ENCODE data around the gene COPG1. TPM values are rescaled to one million over a fixed set of nuclear protein-coding genes. Genes with fewer than 3 reads are reported as not detected.

The COPG1 gene
- total and polyA plus RNA-seq, 2 donors (not counting 1 experiment from before 2014, with no cell fraction given), result 48.9 to 85.9 TPM

DNA sequence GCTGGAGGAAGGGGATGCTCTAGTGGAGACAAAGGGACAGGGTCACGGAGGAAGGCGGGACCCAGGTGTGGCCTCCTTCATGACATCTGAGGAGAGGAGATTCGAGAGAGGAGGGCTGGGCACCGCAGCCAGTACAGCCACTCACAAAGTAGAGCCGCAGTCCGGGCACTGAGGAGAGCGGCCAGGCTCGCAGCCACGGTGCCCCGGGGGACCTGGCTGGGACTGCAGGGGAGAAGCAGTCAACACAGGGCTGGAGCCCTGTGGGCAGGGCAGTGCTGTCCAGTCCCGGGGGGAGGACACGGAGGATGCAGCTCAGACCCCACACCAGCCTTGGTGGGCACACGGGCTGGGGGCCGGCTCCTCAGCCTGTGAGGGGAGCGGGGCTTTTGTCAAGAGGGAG, 69.5 kb downstream of the COPG1 start:
- H3K27me3 Mint-ChIP-seq, result peaks cover 18% of the 10 kb centered on the region
- WGBS (ENCODE audit: insufficient coverage), result 57% methylated on average over 15 of the region's 15 CpGs
- no peak for TF ChIP-seq CTCF (IDR thresholded peaks at IDR 0.05)
- Histone ChIP-seq H4K20me1 (ENCODE audit: control insufficient read depth, insufficient read depth, low read length, poor library complexity, severe bottlenecking) (peaks cover 14% of the 10 kb centered on the region), H3K9ac (ENCODE audit: low read length) (no peak overlapping the region), H3K27ac (ENCODE audit: low read length in 2 of 2) (no peak overlapping the region), H3K4me3 (ENCODE audit: control extremely low read depth in 1 of 5, extremely low read depth in 1 of 5, insufficient read depth in 1 of 5, low read depth in 2 of 5, low read length in 4 of 5) (no peak overlapping the region), H3K27me3 (replicated peaks in 1 of 4; ENCODE audit: control extremely low read depth in 1 of 4, control insufficient read depth in 3 of 4, insufficient read depth in 4 of 4, low read length in 3 of 4) (peaks cover 0 to 30% (median 15%) of the 10 kb centered on the region in 4 experiments), H3K4me2 (replicated peaks; ENCODE audit: low read depth, low read length, poor library complexity, severe bottlenecking) (no peak overlapping the region), H3K79me2 (ENCODE audit: control insufficient read depth, insufficient read depth, low read length) (peaks cover 4% of the 10 kb centered on the region), H3K9me3 (ENCODE audit: control extremely low read depth in 1 of 3, control insufficient read depth in 2 of 3, insufficient read depth in 1 of 3, low read length in 2 of 3) (no peaks in the 10 kb centered on the region), H3K36me3 (replicated peaks in 1 of 2; ENCODE audit: control extremely low read depth in 1 of 2, control insufficient read depth in 1 of 2, extremely low read depth in 1 of 2, insufficient read depth in 2 of 2, low read length in 1 of 2) (no peaks in the 10 kb centered on the region), H2AFZ (ENCODE audit: insufficient read depth, low read depth, low read length, poor library complexity, severe bottlenecking) (no peak overlapping the region), H3K4me1 (ENCODE audit: control insufficient read depth in 2 of 2, insufficient read depth in 2 of 2, low read length in 2 of 2) (peaks cover 25 to 34% of the 10 kb centered on the region in 2 donors)
- no peak for DNase-seq
- H3K27ac Mint-ChIP-seq, result no peak overlapping the region
- CTCF ChIA-PET, result interaction anchor here (4.2 kb wide), 1 partner anchor 44 kb away, joined by 58 read pairs; the partner anchor contains the start of gene HMCES
- POLR2A ChIA-PET, result no interaction called here
- no peaks in the 10 kb centered on the region for H3K9me3 Mint-ChIP-seq (ENCODE audit: insufficient read depth)
- ATAC-seq (ENCODE audit: low read depth), result no peak
- intact Hi-C loops (cut with micrococcal nuclease), result no loop called here
- no peak overlapping the region for H3K4me3 Mint-ChIP-seq
- peaks cover 18% of the 10 kb centered on the region for H3K4me1 Mint-ChIP-seq

GRCh38 chr3:129320261-129320660, 70.9 kb downstream of the COPG1 start:
- DNase-seq (no peak), ATAC-seq (ENCODE audit: low read depth) (no peak)
- H4K20me1 ChIP-seq (ENCODE audit: control insufficient read depth, insufficient read depth, low read length, poor library complexity, severe bottlenecking), result peaks cover under 1% of the 10 kb centered on the region
- ChIA-PET CTCF (no interaction called here), POLR2A (no interaction called here)
- no peak overlapping the region for H3K4me3 Mint-ChIP-seq
- H3K36me3 ChIP-seq (replicated peaks in 1 of 2; ENCODE audit: control extremely low read depth in 1 of 2, control insufficient read depth in 1 of 2, extremely low read depth in 1 of 2, insufficient read depth in 2 of 2, low read length in 1 of 2), result no peaks in the 10 kb centered on the region
- H3K27ac Mint-ChIP-seq, result no peak overlapping the region
- H3K9me3 ChIP-seq (ENCODE audit: control extremely low read depth in 1 of 3, control insufficient read depth in 2 of 3, insufficient read depth in 1 of 3, low read length in 2 of 3), result no peaks in the 10 kb centered on the region
- intact Hi-C loops (cut with micrococcal nuclease), result no loop called here
- TF ChIP-seq CTCF (IDR thresholded peaks at IDR 0.05) (no peak), EZH2 (IDR thresholded peaks at IDR 0.05; ENCODE audit: borderline replicate concordance, insufficient read depth, low read depth, low read length, poor library complexity, severe bottlenecking) (no peak)
- peaks cover 11% of the 10 kb centered on the region for H3K4me1 Mint-ChIP-seq
- H2AFZ ChIP-seq (ENCODE audit: insufficient read depth, low read depth, low read length, poor library complexity, severe bottlenecking), result no peak overlapping the region
- no peak overlapping the region for H3K9ac ChIP-seq (ENCODE audit: low read length)
- peaks cover 16 to 22% of the 10 kb centered on the region in 2 donors for H3K4me1 ChIP-seq (ENCODE audit: control insufficient read depth in 2 of 2, insufficient read depth in 2 of 2, low read length in 2 of 2)
- H3K4me3 ChIP-seq (ENCODE audit: control extremely low read depth in 1 of 5, extremely low read depth in 1 of 5, insufficient read depth in 1 of 5, low read depth in 2 of 5, low read length in 4 of 5), result no peak overlapping the region
- no peaks in the 10 kb centered on the region for H3K9me3 Mint-ChIP-seq (ENCODE audit: insufficient read depth)
- no peak overlapping the region for H3K4me2 ChIP-seq (replicated peaks; ENCODE audit: low read depth, low read length, poor library complexity, severe bottlenecking)
- WGBS (ENCODE audit: insufficient coverage), result 93% methylated on average over 3 of the region's 8 CpGs
- peaks cover 0 to 30% (median 13%) of the 10 kb centered on the region in 4 experiments for H3K27me3 ChIP-seq (replicated peaks in 1 of 4; ENCODE audit: control extremely low read depth in 1 of 4, control insufficient read depth in 3 of 4, insufficient read depth in 4 of 4, low read length in 3 of 4)
- peaks cover 18% of the 10 kb centered on the region for H3K27me3 Mint-ChIP-seq
- no peak overlapping the region for H3K27ac ChIP-seq (ENCODE audit: low read length in 2 of 2)
- peaks cover 4% of the 10 kb centered on the region for H3K79me2 ChIP-seq (ENCODE audit: control insufficient read depth, insufficient read depth, low read length)
